Neural cell (in vitro differentiated cells): ENCODE results near the gene METAP1D. TPM values are rescaled to one million over a fixed set of nuclear protein-coding genes. Genes with fewer than 3 reads are reported as not detected.

Source experiments
- H2AFZ ChIP-seq: fragments of 200-600, 300-800 bp; sonication (generic), shearing (Covaris generic); 2 replicates; pipeline ENCODE4 v1.6.0; 2014; ENCODE audit warnings: low read depth, mild to moderate bottlenecking, antibody characterized with exemption, low read length, moderate library complexity
- H3F3A ChIP-seq: fragments of 200-600 bp; shearing (Covaris generic); 2 replicates; pipeline ENCODE4 v1.6.1; 2016; ENCODE audit warnings: mild to moderate bottlenecking, moderate library complexity, mixed read lengths, antibody characterized with exemption, low read length; ENCODE audit not compliant: insufficient read depth, poor library complexity, severe bottlenecking
- H3K27ac ChIP-seq: fragments of 200-600, 300-800 bp; sonication (generic), shearing (Covaris generic); 2 replicates; pipeline ENCODE4 v1.5.1; 2014; ENCODE audit warnings: mild to moderate bottlenecking, low read length, moderate library complexity
- H3K27me3 ChIP-seq: fragments of 300-800, 200-600 bp; sonication (generic), shearing (Covaris generic); 2 replicates; pipeline ENCODE4 v1.6.0; 2014; ENCODE audit warnings: mild to moderate bottlenecking, low read depth, low read length, moderate library complexity; ENCODE audit not compliant: insufficient read depth
- H3K36me3 ChIP-seq: fragments of 300-800, 200-600 bp; sonication (generic), shearing (Covaris generic); 2 replicates; pipeline ENCODE4 v1.5.1; 2014; ENCODE audit warnings: mild to moderate bottlenecking, antibody characterized with exemption, low read length, moderate library complexity; ENCODE audit not compliant: insufficient read depth
- H3K4me2 ChIP-seq: fragments of 300-800, 200-600 bp; sonication (generic), shearing (Covaris generic); 2 replicates; pipeline ENCODE4 v1.6.0; 2014; ENCODE audit warnings: mild to moderate bottlenecking, low read length
- H3K4me3 ChIP-seq: fragments of 300-800, 200-600 bp; sonication (generic), shearing (Covaris generic); 2 replicates; pipeline ENCODE4 v1.5.1; 2014; ENCODE audit warnings: mild to moderate bottlenecking, low read length, moderate library complexity
- H3K79me2 ChIP-seq: fragments of 200-600 bp; shearing (Covaris generic); replicated peaks from 2 replicates; pipeline ENCODE4 v1.6.0; 2014; ENCODE audit warnings: mild to moderate bottlenecking, low read length, moderate library complexity; ENCODE audit not compliant: insufficient read depth
- H3K9ac ChIP-seq: fragments of 300-800, 200-600 bp; sonication (generic), shearing (Covaris generic); 2 replicates; pipeline ENCODE4 v1.6.1; 2016; ENCODE audit warnings: mild to moderate bottlenecking, low read length, mixed read lengths
- H3K9me2 ChIP-seq: fragments of 200-600 bp; shearing (Covaris generic); 2 replicates; pipeline ENCODE4 v1.6.1; 2016; ENCODE audit warnings: mild to moderate bottlenecking, low read length, mixed read lengths; ENCODE audit not compliant: insufficient read depth
- H3K9me3 ChIP-seq: fragments of 200-600, 300-800 bp; sonication (generic), shearing (Covaris generic); 2 replicates; pipeline ENCODE4 v1.6.1; 2016; ENCODE audit warnings: mild to moderate bottlenecking, mixed run types, low read length, moderate library complexity, mixed read lengths
- H4K20me1 ChIP-seq: fragments of 200-600 bp; shearing (Covaris generic); 2 replicates; pipeline ENCODE4 v1.6.1; 2016; ENCODE audit warnings: mild to moderate bottlenecking, mixed run types; ENCODE audit not compliant: insufficient read depth
- CTCF ChIP-seq: fragments of 450-650 bp; IDR thresholded peaks from 2 replicates; pipeline ENCODE4 v1.5.1; 2014; ENCODE audit warnings: antibody characterized with exemption, mild to moderate bottlenecking, moderate library complexity; ENCODE audit not compliant: poor library complexity, severe bottlenecking
- EP300 ChIP-seq: fragments of 450-650 bp; conservative IDR thresholded peaks from 2 replicates; pipeline ENCODE4 v1.6.1; 2014; ENCODE audit warnings: antibody characterized with exemption, mild to moderate bottlenecking, moderate library complexity; ENCODE audit not compliant: poor library complexity, severe bottlenecking
- EZH2 ChIP-seq: fragments of 200-600, 300-800 bp; shearing (Covaris generic), sonication (generic); IDR thresholded peaks from 2 replicates; pipeline ENCODE4 v1.6.1; 2014; ENCODE audit warnings: antibody characterized with exemption, low read length, borderline replicate concordance, mild to moderate bottlenecking; ENCODE audit not compliant: insufficient read depth, poor library complexity, severe bottlenecking
- MXI1 ChIP-seq: fragments of 450-650 bp; conservative IDR thresholded peaks from 2 replicates; pipeline ENCODE4 v1.6.1; 2014; ENCODE audit warnings: antibody characterized with exemption, mild to moderate bottlenecking; ENCODE audit not compliant: poor library complexity, severe bottlenecking
- POLR2AphosphoS5 ChIP-seq: IDR thresholded peaks from 2 replicates; pipeline ENCODE4 v1.6.1; 2012
- RAD21 ChIP-seq: fragments of 450-650 bp; conservative IDR thresholded peaks from 2 replicates; pipeline ENCODE4 v1.6.1; 2014; ENCODE audit warnings: antibody characterized with exemption, mild to moderate bottlenecking, moderate library complexity
- SMC3 ChIP-seq: fragments of 450-650 bp; conservative IDR thresholded peaks from 2 replicates; pipeline ENCODE4 v1.6.1; 2014; ENCODE audit warnings: antibody characterized with exemption, mild to moderate bottlenecking, moderate library complexity; ENCODE audit not compliant: poor library complexity
- TAF1 ChIP-seq: IDR thresholded peaks from 2 replicates; pipeline ENCODE4 v1.6.1; 2012; ENCODE audit warnings: low read depth
- polyA plus RNA-seq: library from polyadenylated mRNA; depleted of rRNA; stranded (reverse); fragments of >200 nt; gene quantifications from 2 replicates; pipeline ENCODE4 v1.2.3, GENCODE V29; 2014
- TF ChIP-seq, protein P1 (sequence below): IDR thresholded peaks from 2 replicates; pipeline ENCODE4 v1.6.1; 2012; ENCODE audit warnings: borderline replicate concordance

Gene METAP1D
- polyA plus RNA-seq, 1 donor from 2014 or later = 5.4 TPM

DNA sequence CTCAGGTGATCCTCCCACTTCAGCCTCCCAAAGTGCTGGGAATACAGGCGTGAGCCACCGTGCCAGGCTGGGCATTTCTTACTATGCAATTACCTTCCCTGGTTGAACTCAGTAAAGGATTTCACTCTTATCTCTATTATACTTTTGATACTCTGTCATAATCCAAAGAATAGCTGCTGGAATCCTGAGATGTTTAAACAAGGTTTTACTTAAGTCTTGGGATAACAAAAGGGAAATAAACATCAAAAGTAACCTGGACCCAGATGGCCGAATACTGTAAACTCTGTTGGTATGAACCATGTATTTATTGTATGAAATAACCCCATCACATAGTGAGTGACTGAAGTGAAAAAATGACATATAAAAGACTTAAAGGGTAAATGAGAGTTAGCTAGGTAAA, 114.8 kb downstream of the METAP1D start:
- Histone ChIP-seq H3K9ac (no peak overlapping the region), H3K27me3 (peaks cover 8% of the 10 kb centered on the region), H3K79me2 (no peaks in the 10 kb centered on the region), H3K9me3 (no peaks in the 10 kb centered on the region), H3K4me2 (no peak overlapping the region), H4K20me1 (no peaks in the 10 kb centered on the region), H2AFZ (no peak overlapping the region), H3K27ac (no peak overlapping the region), H3F3A (no peaks in the 10 kb centered on the region), H3K9me2 (no peaks in the 10 kb centered on the region), H3K36me3 (no peaks in the 10 kb centered on the region), H3K4me3 (no peak overlapping the region)
- TF ChIP-seq, protein P1, sequence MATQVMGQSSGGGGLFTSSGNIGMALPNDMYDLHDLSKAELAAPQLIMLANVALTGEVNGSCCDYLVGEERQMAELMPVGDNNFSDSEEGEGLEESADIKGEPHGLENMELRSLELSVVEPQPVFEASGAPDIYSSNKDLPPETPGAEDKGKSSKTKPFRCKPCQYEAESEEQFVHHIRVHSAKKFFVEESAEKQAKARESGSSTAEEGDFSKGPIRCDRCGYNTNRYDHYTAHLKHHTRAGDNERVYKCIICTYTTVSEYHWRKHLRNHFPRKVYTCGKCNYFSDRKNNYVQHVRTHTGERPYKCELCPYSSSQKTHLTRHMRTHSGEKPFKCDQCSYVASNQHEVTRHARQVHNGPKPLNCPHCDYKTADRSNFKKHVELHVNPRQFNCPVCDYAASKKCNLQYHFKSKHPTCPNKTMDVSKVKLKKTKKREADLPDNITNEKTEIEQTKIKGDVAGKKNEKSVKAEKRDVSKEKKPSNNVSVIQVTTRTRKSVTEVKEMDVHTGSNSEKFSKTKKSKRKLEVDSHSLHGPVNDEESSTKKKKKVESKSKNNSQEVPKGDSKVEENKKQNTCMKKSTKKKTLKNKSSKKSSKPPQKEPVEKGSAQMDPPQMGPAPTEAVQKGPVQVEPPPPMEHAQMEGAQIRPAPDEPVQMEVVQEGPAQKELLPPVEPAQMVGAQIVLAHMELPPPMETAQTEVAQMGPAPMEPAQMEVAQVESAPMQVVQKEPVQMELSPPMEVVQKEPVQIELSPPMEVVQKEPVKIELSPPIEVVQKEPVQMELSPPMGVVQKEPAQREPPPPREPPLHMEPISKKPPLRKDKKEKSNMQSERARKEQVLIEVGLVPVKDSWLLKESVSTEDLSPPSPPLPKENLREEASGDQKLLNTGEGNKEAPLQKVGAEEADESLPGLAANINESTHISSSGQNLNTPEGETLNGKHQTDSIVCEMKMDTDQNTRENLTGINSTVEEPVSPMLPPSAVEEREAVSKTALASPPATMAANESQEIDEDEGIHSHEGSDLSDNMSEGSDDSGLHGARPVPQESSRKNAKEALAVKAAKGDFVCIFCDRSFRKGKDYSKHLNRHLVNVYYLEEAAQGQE = no peak
- TF ChIP-seq RAD21 = no peak

DNA sequence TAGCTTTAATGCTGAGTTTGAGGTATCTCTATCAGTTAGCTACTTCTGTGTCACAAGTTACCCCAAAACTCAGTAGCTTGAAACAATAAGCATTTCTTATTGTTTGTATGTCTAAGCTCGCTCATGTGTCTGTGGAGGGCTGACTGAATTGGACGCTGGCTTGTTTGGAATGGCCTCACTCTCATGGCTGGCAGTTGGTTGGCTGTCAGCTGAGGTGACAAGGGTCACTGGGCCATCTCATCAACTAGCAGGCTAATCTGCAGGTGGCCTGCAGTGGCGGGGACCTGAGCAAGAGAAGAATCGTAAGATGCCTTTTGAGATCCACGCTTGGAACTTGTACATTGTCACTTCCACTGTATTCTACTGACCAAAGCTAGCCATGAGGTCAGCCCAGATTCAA, 116.4 kb downstream of the METAP1D start:
- no peak overlapping the region for H3K9ac ChIP-seq
- no peak for TF ChIP-seq SMC3
- TF ChIP-seq, protein P1 = no peak
- no peak for TF ChIP-seq TAF1
- TF ChIP-seq RAD21 = no peak
- TF ChIP-seq MXI1 = no peak
- TF ChIP-seq CTCF = no peak
- no peak for TF ChIP-seq EZH2
- TF ChIP-seq EP300 = no peak
- no peak for TF ChIP-seq POLR2AphosphoS5
- no peak overlapping the region for H3K27ac ChIP-seq
- H4K20me1 ChIP-seq = no peaks in the 10 kb centered on the region
- no peaks in the 10 kb centered on the region for H3K9me3 ChIP-seq
- H3F3A ChIP-seq = no peaks in the 10 kb centered on the region
- no peak overlapping the region for H3K4me3 ChIP-seq
- H3K36me3 ChIP-seq = no peaks in the 10 kb centered on the region
- H3K27me3 ChIP-seq = no peaks in the 10 kb centered on the region
- no peaks in the 10 kb centered on the region for H3K79me2 ChIP-seq
- H3K4me2 ChIP-seq = no peak overlapping the region
- H2AFZ ChIP-seq = no peak overlapping the region
- no peaks in the 10 kb centered on the region for H3K9me2 ChIP-seq
